Testis (tissue), 2 donors: ENCODE data around the gene CPSF7.

Source experiments
- CTCF ChIP-seq, 3 experiments: fragments of 450-650 bp in 2 of 3; fragments of 200-600 bp in 1 of 3; sonication (generic) in 1 of 3; IDR thresholded peaks; one replicate each; pipeline ENCODE4 v1.5.1; 2016 to 2019; ENCODE audit warnings: antibody characterized with exemption in 3 of 3, mild to moderate bottlenecking in 2 of 3, moderate library complexity in 1 of 3
- POLR2A ChIP-seq: fragments of 450-650 bp; IDR thresholded peaks from one replicate; pipeline ENCODE4 v1.6.1; 2017; ENCODE audit warnings: antibody characterized with exemption, mild to moderate bottlenecking, moderate library complexity

- no peak for TF ChIP-seq CTCF (IDR thresholded peaks at IDR 0.05)
- no peak for TF ChIP-seq POLR2A
Observed at GRCh38 chr11:61474013-61474643, 44.4 kb upstream of the CPSF7 start.
